ENCODE data around the gene PNPLA3.

Gene PNPLA3

GRCh38 chr22:43972931-43973462, 49.4 kb downstream of the PNPLA3 start:
- peaks cover 45% of the 10 kb centered on the region for H3K36me3 ChIP-seq (replicated peaks)
- in situ Hi-C loops (cut with MboI; ENCODE audit: low sequenced_read_pairs), result no loop called here
- H3K4me3 ChIP-seq, result no peak overlapping the region
- H3K4me1 ChIP-seq, result no peaks in the 10 kb centered on the region
- DNase-seq (ENCODE audit: low spot score in 2 of 2), result no peak
- H3K9me3 ChIP-seq, result no peaks in the 10 kb centered on the region
- no peaks in the 10 kb centered on the region for H3K27me3 ChIP-seq (ENCODE audit: low read depth)

- Histone ChIP-seq H3K4me1 (no peaks in the 10 kb centered on the region), H3K4me3 (no peak overlapping the region), H3K36me3 (replicated peaks) (peaks cover 46% of the 10 kb centered on the region), H3K9me3 (no peaks in the 10 kb centered on the region), H3K27me3 (ENCODE audit: low read depth) (no peaks in the 10 kb centered on the region)
- DNase-seq (ENCODE audit: low spot score in 2 of 2), result no peak
- in situ Hi-C loops (cut with MboI; ENCODE audit: low sequenced_read_pairs), result no loop called here
Observed at GRCh38 chr22:43974028-43974545, 50.5 kb downstream of the PNPLA3 start.

- Histone ChIP-seq H3K27me3 (ENCODE audit: low read depth) (no peaks in the 10 kb centered on the region), H3K4me3 (no peak overlapping the region), H3K36me3 (replicated peaks) (peaks cover 50% of the 10 kb centered on the region), H3K4me1 (no peaks in the 10 kb centered on the region), H3K9me3 (no peaks in the 10 kb centered on the region)
- DNase-seq (ENCODE audit: low spot score in 2 of 2), result no peak
- in situ Hi-C loops (cut with MboI; ENCODE audit: low sequenced_read_pairs), result no loop called here
Observed at GRCh38 chr22:43975041-43975440, 51.4 kb downstream of the PNPLA3 start.

GRCh38 chr22:43976861-43977795, 53.5 kb downstream of the PNPLA3 start:
- in situ Hi-C loops (cut with MboI; ENCODE audit: low sequenced_read_pairs), result no loop called here
- Histone ChIP-seq H3K4me1 (no peaks in the 10 kb centered on the region), H3K4me3 (no peak overlapping the region), H3K27me3 (ENCODE audit: low read depth) (no peaks in the 10 kb centered on the region), H3K9me3 (no peaks in the 10 kb centered on the region), H3K36me3 (replicated peaks) (peaks cover 57% of the 10 kb centered on the region)
- DNase-seq (ENCODE audit: low spot score in 2 of 2), result no peak

GRCh38 chr22:43978558-43978957, 55.0 kb downstream of the PNPLA3 start:
- DNase-seq (ENCODE audit: low spot score in 2 of 2), result no peak
- in situ Hi-C loops (cut with MboI; ENCODE audit: low sequenced_read_pairs), result no loop called here
- Histone ChIP-seq H3K4me3 (no peak overlapping the region), H3K9me3 (no peaks in the 10 kb centered on the region), H3K27me3 (ENCODE audit: low read depth) (no peaks in the 10 kb centered on the region), H3K4me1 (no peaks in the 10 kb centered on the region), H3K36me3 (replicated peaks) (peaks cover 47% of the 10 kb centered on the region)

GRCh38 chr22:43980579-43980978, 57.0 kb downstream of the PNPLA3 start:
- peaks cover 56% of the 10 kb centered on the region for H3K36me3 ChIP-seq (replicated peaks)
- H3K4me3 ChIP-seq, result no peak overlapping the region
- in situ Hi-C loops (cut with MboI; ENCODE audit: low sequenced_read_pairs), result no loop called here

GRCh38 chr22:43980996-43981395, 57.4 kb downstream of the PNPLA3 start:
- Histone ChIP-seq H3K4me1 (no peaks in the 10 kb centered on the region), H3K4me3 (no peak overlapping the region), H3K27me3 (ENCODE audit: low read depth) (no peaks in the 10 kb centered on the region), H3K9me3 (no peaks in the 10 kb centered on the region), H3K36me3 (replicated peaks) (peaks cover 54% of the 10 kb centered on the region)
- in situ Hi-C loops (cut with MboI; ENCODE audit: low sequenced_read_pairs), result no loop called here
- DNase-seq (ENCODE audit: low spot score in 2 of 2), result no peak

More at GRCh38 chr22:43980579-43980978, 57.0 kb downstream of the PNPLA3 start:
- H3K9me3 ChIP-seq, result no peaks in the 10 kb centered on the region
- H3K27me3 ChIP-seq (ENCODE audit: low read depth), result no peaks in the 10 kb centered on the region
- no peak for DNase-seq (ENCODE audit: low spot score in 2 of 2)
- H3K4me1 ChIP-seq, result no peaks in the 10 kb centered on the region

- Histone ChIP-seq H3K36me3 (replicated peaks) (peaks cover 37% of the 10 kb centered on the region), H3K27me3 (ENCODE audit: low read depth) (no peaks in the 10 kb centered on the region), H3K4me3 (no peak overlapping the region), H3K9me3 (no peaks in the 10 kb centered on the region), H3K4me1 (peaks cover 9% of the 10 kb centered on the region; the same call in 1 of the 2 replicates)
- in situ Hi-C loops (cut with MboI; ENCODE audit: low sequenced_read_pairs), result no loop called here
- no peak for DNase-seq (ENCODE audit: low spot score in 2 of 2)
Observed at GRCh38 chr22:43983808-43984207, 60.2 kb downstream of the PNPLA3 start.

- in situ Hi-C loops (cut with MboI; ENCODE audit: low sequenced_read_pairs), result no loop called here
- H3K27me3 ChIP-seq (ENCODE audit: low read depth), result no peaks in the 10 kb centered on the region
Observed at GRCh38 chr22:43985532-43985931, 61.9 kb downstream of the PNPLA3 start.

GRCh38 chr22:43988116-43988820, 64.7 kb downstream of the PNPLA3 start:
- H3K9me3 ChIP-seq, result no peaks in the 10 kb centered on the region
- H3K4me3 ChIP-seq, result no peak overlapping the region
- H3K27me3 ChIP-seq (ENCODE audit: low read depth), result no peaks in the 10 kb centered on the region
- DNase-seq (ENCODE audit: low spot score in 2 of 2), result no peak
- in situ Hi-C loops (cut with MboI; ENCODE audit: low sequenced_read_pairs), result no loop called here
- H3K4me1 ChIP-seq, result peaks cover 9% of the 10 kb centered on the region; the same call in 1 of the 2 replicates
- H3K36me3 ChIP-seq (replicated peaks), result peaks cover 39% of the 10 kb centered on the region

More at GRCh38 chr22:43985532-43985931, 61.9 kb downstream of the PNPLA3 start:
- no peak for DNase-seq (ENCODE audit: low spot score in 2 of 2)
- Histone ChIP-seq H3K4me3 (no peak overlapping the region), H3K9me3 (no peaks in the 10 kb centered on the region), H3K36me3 (replicated peaks) (peaks cover 33% of the 10 kb centered on the region), H3K4me1 (peaks cover 9% of the 10 kb centered on the region; the same call in 1 of the 2 replicates)

- Histone ChIP-seq H3K36me3 (replicated peaks) (peaks cover 43% of the 10 kb centered on the region), H3K27me3 (ENCODE audit: low read depth) (no peaks in the 10 kb centered on the region), H3K9me3 (no peaks in the 10 kb centered on the region), H3K4me3 (no peak overlapping the region), H3K4me1 (peaks cover 9% of the 10 kb centered on the region; the same call in 1 of the 2 replicates)
- DNase-seq (ENCODE audit: low spot score in 2 of 2), result no peak
- in situ Hi-C loops (cut with MboI; ENCODE audit: low sequenced_read_pairs), result no loop called here
Observed at GRCh38 chr22:43988960-43989359, 65.4 kb downstream of the PNPLA3 start.

GRCh38 chr22:43990044-43990443, 66.4 kb downstream of the PNPLA3 start:
- Histone ChIP-seq H3K36me3 (replicated peaks) (peaks cover 44% of the 10 kb centered on the region), H3K27me3 (ENCODE audit: low read depth) (no peaks in the 10 kb centered on the region), H3K9me3 (no peaks in the 10 kb centered on the region), H3K4me3 (no peak overlapping the region), H3K4me1 (peaks cover 9% of the 10 kb centered on the region; the same call in 1 of the 2 replicates)
- in situ Hi-C loops (cut with MboI; ENCODE audit: low sequenced_read_pairs), result no loop called here
- no peak for DNase-seq (ENCODE audit: low spot score in 2 of 2)

GRCh38 chr22:43991316-43992020, 67.9 kb downstream of the PNPLA3 start:
- DNase-seq (ENCODE audit: low spot score in 2 of 2), result no peak
- no peaks in the 10 kb centered on the region for H3K9me3 ChIP-seq
- no peak overlapping the region for H3K4me3 ChIP-seq
- H3K27me3 ChIP-seq (ENCODE audit: low read depth), result no peaks in the 10 kb centered on the region
- in situ Hi-C loops (cut with MboI; ENCODE audit: low sequenced_read_pairs), result no loop called here
- H3K4me1 ChIP-seq, result peaks cover 9% of the 10 kb centered on the region; the same call in 1 of the 2 replicates
- peaks cover 48% of the 10 kb centered on the region for H3K36me3 ChIP-seq (replicated peaks)
